Fibroblast of skin of left biceps (primary cell): ENCODE measurements around the gene GRK6.
A peak's percentile ranks its signal among the peaks of the same experiment; 100 is the strongest.

ENCODE experiments used
- DNase-seq, 2 experiments: peaks; one replicate each; pipeline ENCODE4 v3.0.0-alpha.2; 2013; ENCODE audit warnings: low read depth in 2 of 2

GRK6 gene

GRCh38 chr5:177440211-177440989, 13.9 kb downstream of the GRK6 start:
- no peak for DNase-seq

GRCh38 chr5:177440990-177441780, 14.7 kb downstream of the GRK6 start:
- no peak for DNase-seq

GRCh38 chr5:177442066-177442826, 15.8 kb downstream of the GRK6 start:
- DNase-seq, result no peak

- DNase-seq, result no peak
Observed at GRCh38 chr5:177443144-177443983, 16.9 kb downstream of the GRK6 start.

- DNase-seq, result no peak
Observed at GRCh38 chr5:177444106-177445051, 17.9 kb downstream of the GRK6 start.

GRCh38 chr5:177445052-177445916, 18.8 kb downstream of the GRK6 start:
- no peak for DNase-seq

GRCh38 chr5:177445917-177446199, 19.4 kb downstream of the GRK6 start:
- no peak for DNase-seq

GRCh38 chr5:177446200-177447065, 20.0 kb downstream of the GRK6 start, which contains the start of gene PRR7:
TSS of gene PRR7 (plus strand) at chr5:177446814. CDS start at chr5:177455068, 8,254 bp downstream.
- DNase-seq, result peak in 1 of 2 experiments; percentile 18

GRCh38 chr5:177447066-177447610, 20.7 kb downstream of the GRK6 start:
- no peak for DNase-seq

- DNase-seq, result no peak
Observed at GRCh38 chr5:177447611-177448243, 21.3 kb downstream of the GRK6 start.

- DNase-seq, result no peak
Observed at GRCh38 chr5:177448244-177448950, 21.9 kb downstream of the GRK6 start.

- DNase-seq, result no peak
Observed at GRCh38 chr5:177449140-177450061, 22.9 kb downstream of the GRK6 start.

GRCh38 chr5:177450667-177451424, 24.4 kb downstream of the GRK6 start:
- no peak for DNase-seq

GRCh38 chr5:177452688-177453638, 26.5 kb downstream of the GRK6 start:
- no peak for DNase-seq
